Occipital lobe (tissue), 2 donors: Measurements from ENCODE around the gene LRRC28. TPM values are rescaled to one million over a fixed set of nuclear protein-coding genes. Genes with fewer than 3 reads are reported as not detected.

ENCODE experiments used
- DNase-seq: peaks from one replicate; lab custom pipeline; 2025; lab: John Stamatoyannopoulos, UW
- total RNA-seq: library from RNA; depleted of rRNA; stranded (reverse); fragments of >200 nt; gene quantifications from one replicate; pipeline ENCODE4 v1.2.3, GENCODE V29; 2014

Gene LRRC28
- total RNA-seq, 1 donor from 2014 or later: 40.2 TPM

DNA sequence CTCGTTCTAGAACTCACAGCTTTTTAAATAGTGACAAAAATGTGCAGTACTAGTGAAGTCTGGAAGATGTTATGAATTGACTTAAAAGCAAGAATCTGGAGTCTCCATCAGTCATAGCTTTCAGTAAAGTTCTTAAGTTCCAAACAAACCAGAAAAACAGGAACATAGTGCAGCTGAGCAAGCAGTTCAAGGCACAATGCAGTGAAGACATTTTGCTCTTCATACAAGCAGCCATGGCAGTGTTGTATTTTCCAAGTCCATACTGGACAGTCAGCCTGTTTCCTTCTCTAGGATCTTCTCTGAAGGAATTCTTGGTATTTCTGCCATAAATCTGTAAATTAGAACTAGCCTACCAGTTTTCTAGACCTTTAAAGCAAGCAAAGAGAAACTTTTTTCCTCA, 90.5 kb downstream of the LRRC28 start:
- DNase-seq: no peak

DNA sequence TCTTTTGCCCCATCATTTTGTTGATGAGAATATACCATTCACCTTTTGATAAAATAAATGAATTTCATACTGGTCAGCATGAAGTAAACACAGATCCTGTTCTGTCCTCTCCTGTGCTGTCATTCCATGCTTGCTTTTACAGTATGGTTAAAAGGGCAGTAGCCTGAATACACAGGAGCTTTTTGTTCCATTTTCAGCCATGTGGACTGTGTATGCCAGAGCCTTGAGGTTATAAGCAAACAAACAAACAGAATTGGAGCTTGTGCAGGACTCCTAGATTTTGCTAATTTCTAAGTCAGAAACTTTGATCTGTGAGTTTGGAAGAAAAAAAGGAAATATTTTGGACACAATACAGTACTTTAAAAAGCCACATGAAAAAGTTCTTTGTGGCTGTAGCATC, 91.9 kb downstream of the LRRC28 start:
- DNase-seq: no peak

DNA sequence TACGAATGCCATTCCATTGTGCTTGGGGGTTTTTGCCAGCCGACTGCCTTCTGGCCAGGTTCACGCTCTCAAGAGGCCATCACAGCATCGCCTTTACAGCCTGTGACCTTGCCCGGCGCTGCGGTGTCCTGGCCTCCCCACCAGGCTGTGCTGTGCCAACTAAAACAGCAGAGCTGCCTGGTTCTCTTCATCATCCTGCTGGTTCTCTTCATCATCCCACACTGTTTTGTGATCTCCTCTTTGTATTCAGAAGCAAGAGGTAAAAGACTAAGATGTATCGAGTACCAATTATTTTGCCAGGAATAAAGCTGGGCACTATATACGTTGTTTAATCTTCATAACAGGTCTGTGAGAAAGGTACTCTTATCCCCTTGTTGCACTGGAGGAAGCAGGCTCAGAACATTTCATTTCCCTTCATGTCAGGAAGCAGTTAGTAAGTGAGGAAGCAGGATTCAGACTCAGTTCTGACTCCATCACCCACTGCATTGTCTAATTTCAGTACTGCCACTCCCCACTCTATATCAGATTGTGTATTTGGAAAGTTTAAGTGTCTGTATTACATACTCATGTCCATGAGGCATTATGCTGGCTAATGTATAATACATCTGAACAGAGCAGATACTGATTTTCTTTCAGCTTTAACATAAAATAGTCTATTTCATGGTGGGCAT, 92.7 kb downstream of the LRRC28 start:
- DNase-seq: no peak

DNA sequence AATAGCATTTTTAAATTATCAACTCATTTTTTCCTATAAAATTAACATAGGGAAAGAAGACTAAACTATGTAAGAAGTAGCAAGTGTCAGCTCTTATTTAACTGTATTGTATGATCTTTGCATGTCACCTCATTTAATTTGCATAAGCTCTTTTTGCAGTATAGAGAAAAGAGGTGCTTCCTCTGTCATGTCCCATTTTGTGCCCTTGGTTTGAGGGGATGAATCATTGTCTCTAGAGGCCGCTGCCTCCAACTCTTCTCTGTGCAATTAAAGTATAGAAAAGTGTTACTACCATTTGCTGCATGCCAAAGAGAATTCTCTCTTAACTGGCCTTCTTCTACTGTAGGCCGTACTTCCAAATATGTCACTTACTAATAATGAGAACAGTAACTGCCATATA, 93.4 kb downstream of the LRRC28 start:
- DNase-seq: no peak

DNA sequence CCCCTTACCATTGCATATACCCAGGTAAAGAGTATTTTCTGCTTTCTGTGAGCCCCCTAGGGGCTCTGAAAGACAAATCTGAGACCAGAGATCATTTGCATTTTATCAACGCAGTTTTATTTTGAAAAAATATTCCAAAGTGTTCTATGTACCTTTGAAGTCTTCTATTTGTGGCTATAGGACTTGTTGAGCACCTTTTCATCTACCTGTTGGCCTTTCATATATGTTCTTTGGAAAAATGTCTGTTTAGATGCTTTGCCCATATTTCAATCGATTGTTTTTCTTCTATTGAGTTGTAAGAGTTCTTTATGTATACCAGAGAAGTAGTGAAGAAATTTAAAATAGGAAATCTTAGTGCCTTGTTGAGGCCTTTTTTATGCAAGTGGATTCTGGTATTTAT, 94.0 kb downstream of the LRRC28 start:
- no peak for DNase-seq

DNA sequence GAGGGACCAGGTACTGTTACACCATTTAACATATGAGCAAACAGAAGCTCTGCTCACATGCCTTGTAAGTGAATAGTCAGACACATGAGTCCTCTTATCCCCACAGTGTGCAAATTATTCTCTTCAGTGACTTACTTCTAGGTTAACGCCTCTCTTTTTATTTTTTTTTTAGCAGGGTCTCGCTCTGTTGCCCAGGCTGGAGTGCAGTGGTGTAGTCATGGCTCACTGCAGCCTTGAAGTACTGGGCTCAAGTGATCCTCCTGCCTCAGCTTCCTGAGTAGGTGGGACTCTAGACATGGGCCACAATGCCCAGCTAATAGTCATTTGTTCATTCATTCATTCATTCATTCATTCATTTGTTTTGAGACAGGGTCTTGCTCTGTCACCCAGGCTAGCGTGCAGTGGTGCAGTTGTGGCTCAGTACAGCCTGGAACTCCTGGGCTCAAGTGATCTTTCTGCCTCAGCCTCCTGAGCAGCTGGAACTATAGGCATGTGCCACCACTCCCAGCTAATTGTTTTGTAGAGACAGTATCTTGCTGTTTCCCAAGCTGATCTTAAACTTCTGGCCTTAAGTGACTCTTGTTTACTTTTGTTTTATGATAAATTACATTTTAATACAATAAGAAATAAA, 94.7 kb downstream of the LRRC28 start:
- no peak for DNase-seq

DNA sequence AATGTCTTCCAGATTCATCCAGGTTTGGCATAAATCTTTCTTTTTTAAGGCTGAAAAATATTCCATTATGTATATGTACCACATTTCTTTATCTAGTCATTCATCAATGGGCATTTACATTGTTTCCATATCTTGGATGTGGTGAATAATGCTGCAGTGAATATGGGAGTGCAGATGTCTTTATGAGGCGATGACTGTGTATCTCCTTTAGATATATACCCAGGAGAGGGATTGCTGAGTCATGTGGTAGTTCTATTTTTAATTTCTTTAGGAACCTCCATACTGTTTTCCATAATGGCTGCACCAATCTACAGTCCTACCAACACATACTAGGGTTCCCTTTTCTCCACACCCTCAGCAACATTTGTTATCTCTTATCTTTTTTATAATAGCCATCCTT, 96.3 kb downstream of the LRRC28 start:
- DNase-seq: no peak

DNA sequence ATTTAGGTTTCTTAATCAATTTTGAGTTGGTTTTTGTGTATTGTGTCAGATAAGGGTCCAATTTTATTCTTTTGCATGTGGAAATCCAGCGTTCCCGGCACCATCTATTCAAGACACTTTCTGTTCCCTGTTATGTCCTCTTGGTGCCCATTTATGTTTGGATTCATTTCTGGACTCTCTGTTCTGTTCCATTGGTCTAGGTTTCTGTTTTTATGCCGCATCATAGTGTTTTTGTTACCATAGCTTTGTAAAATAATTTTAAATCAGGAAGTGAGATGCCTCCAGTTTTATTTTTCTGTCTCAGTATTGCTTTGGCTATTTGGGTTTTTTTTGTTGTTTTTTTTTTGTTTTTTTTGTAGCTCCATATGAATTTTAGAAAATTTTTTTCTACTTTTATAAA, 97.1 kb downstream of the LRRC28 start:
- no peak for DNase-seq

DNA sequence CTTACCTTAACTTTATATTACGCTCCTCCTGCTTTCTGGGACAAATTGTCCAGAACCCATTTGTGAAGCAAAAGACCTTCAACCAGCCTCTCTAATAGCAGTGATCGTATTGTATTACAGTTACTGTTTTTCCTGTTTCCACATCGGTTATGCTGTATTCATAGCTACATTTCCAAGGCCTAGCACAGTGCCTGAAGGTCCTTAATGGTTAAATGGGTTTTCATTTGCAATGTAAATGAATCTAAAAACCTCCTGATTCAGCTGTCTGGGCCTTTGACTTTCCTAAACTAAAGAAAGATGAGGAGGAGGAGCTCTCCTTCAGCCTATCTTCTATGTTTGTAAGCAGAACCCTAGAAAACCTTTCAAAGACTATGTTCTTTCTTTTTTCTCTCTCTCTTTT, 99.1 kb downstream of the LRRC28 start:
- no peak for DNase-seq

DNA sequence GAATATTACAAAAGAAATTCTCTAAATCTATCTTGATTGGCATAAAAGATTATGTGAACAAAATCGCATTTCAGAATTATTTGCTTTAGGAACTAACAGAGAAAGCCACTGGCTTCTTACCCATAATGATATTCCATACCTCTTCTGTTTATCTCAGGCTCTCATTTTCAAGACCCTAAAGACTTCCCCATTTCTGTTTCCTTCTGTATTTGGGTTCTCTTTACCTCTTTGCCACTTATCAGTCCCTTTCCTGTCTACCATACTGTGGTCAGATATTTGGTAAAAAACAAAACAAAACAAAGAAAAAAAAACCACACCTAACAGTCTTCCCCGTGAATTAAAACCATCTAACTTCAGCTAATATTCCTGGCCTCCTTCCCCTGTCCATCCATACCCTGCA, 108.5 kb downstream of the LRRC28 start:
- DNase-seq: no peak

DNA sequence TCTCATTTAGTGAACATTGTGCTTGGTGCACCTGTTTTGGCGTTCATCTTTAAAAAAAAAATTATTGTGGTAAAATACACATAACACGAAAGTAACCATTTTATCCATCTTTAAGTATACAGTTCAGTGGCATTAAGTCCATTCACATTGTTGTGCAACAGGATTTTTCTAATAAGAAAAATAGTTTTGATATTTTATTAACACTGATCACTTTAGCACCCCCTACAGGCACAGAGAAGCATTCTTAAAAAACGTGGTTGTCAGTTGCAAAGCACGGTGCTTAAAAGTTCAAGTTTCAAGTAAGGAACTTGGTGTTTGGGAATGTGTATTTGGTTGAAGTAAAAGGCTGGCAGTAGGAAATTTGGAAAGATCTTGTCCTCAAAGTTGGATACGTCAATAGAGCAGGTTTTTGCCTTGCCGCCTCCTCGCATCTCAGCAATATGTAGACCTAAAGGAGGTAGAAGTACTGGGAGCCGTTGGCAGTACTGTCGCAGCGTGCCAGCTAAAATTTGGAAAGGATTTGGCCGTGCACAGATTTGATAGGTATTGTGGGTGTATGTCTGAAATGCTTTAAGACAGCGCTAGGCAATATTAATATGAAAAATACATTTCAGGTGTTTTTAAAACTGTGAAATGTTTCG, 110.4 kb downstream of the LRRC28 start:
- DNase-seq: no peak

DNA sequence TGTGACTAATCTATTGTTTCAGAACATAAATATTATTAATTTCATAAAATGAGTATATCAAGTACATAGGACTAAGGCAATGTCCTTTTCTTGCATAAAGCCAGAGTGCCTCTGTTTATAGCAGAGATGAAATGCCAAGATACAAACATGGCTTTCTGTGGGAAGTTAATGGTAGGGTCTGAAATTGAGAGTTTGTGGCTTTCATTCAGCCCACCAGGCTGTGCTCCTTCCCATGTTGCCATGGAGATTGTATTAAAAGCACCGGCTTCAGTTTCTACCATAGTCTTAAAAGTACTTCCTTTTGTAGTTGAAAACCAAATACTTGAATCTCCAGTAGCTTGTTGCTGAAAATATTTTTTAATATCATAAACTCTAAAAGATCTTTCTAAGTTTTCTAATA, 114.0 kb downstream of the LRRC28 start:
- no peak for DNase-seq

DNA sequence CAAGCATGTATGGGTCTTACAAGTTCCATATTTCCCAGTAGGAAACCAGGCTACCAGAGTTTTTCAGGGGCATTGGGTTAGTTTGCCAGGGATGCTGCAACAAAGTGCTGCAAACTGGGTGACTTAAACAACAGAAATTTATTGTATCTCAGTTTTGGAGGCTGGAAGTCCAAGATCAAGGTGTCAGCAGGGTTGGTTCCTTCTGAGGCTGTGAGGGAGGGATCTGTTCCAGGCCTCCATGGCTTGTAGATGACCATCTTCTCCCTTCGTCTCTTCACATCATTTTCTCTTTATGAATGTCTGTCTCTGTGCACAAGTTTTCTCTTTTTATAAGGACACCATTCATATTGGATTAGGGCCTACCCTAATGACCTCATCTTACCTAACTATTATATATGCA, 114.7 kb downstream of the LRRC28 start:
- no peak for DNase-seq

DNA sequence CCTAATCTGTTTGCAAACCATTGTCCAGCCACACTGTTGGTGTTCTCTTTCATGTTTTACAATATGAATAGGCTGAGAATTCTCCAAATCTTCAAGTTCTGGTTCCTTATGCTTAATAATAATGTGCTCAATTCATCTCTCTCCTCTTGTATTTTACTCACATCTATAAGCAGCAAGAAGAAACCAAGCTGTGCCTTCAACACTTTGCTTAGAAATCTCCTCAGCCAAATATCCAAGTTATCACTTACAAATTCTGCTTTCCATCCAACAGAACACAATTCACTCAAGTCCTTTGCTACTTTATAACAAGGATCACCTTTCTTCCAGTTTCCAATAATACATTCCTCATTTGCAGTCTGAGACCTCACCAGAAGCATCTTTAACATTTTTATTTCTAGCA, 117.5 kb downstream of the LRRC28 start:
- no peak for DNase-seq

DNA sequence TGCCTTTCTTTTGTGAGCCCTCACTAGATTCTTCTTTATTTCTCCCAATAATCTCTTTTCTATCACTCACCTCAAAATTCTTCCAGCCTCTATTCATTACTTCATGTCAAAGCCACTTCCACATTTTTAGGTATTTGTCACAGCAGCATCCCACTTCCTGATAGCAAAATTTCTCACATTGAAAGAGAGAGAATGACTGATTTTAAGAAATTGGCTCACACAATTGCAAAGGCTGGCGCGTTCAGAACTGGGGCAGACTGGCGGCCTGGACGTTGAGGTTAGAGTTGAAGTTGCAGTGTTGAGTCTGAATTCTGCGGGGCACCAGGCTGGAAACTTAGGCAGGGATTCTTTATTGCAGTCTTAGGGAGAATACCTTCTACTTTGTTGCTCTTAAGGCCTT, 117.9 kb downstream of the LRRC28 start:
- no peak for DNase-seq

DNA sequence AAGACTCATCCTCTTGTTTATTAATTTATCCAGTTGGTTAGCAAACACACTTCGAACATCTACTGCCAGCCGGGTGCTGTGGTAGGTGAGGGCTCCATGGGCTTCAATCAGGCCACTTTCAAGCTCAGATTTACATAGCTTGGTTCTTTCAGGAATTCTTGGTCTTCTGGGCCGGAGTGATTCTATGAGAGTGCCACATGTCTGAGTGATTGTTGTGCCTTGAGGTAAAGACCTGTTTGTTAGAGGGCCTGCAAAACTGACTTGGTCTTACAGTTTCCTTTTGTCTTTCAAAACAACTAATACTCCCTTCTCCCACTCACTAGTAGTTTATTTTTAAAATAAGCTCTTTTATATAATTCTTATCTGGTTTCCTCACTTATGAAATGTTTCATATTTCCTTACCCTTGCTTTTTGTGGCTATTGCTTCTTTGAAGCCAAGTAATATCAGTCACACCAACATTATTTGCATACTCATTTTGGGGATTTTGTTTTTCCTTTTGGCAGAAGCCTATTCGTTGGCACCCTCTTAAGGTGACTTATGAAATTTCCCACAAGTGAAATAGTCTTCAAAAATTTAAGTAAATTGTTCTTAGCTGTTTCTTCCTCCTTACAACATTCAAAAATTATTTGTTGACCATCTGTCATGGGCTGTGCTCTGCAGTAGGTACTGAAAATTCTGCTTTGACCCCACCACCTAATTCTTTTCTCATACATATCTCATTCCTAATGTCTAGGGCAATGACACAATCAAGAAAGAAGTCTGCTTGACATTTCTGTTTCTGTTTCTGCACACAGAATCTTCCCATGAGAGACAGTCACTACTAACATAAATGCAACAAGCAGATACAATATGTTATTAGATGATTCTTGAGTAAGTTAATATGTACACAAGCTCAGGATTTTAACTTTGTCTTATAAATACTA, 120.2 kb downstream of the LRRC28 start:
- no peak for DNase-seq

DNA sequence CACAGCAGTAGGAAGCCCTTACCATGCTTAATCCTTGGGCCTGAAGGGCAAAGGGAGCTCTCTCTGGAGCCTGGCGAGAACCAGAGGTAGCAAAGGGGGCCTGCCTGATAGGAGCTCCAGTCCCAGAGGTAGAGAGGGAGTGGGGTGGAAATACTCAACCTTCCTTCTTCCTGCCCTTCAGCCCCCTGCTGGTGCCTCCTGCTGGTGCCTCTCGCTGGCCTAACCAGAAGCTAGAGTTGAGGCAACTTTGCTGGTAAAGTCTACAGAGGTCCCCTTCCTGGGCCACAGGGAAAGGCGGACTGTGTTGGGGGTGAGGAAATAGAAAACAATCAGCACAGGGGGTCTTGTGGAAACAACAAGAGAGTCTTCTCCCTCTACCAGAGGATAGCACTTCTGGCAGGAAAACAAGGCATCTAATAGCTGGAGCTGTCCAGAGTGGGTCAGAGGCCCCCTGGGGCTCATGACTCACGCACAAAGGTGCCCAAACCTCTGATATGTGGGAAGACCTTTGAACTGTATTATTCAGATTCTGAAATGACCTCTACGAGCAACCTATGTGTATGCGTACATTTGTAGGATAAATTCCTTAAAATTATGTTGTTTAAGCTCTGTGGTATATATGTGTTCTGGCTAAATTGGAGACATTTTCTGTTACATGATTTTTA, 133.9 kb downstream of the LRRC28 start:
- no peak for DNase-seq

DNA sequence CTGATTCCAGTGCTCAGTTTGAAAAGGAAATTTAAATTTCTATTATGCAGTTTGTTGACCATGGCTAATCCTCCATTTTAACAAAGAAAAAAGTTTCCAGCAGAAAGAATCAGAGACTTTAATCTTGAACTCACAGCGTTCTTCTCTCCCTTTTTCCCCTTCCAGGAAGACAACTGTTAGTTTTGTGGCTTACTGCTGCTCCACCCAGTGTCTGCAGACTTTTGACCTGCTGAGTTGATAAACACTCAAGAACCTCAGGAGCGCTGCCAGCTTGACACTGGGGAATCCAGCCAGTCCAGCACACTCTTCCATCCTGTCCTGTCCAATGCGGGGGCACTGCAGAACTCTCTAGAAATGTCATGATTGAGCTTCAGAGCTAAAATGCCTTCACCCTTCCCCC, 134.6 kb downstream of the LRRC28 start:
- no peak for DNase-seq

DNA sequence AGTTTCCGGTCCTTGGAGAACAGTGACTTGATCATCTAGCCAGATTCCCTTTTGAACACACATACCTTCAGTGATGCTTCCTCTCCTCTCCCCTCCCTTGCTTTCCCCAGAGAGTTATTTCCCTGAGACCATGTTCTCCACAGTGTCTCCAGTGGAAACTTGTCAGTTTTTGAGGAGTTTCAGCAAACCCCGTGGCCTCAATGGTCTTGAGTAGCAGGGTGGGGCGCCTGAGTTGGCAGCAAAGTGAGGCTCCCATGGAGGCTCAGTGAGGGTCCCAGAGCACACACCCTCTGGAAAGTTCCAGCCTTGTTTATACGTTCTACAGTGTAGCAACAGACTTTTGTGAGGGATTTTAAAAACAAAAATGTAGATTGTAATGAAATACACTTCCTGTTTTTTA, 135.1 kb downstream of the LRRC28 start:
- no peak for DNase-seq

DNA sequence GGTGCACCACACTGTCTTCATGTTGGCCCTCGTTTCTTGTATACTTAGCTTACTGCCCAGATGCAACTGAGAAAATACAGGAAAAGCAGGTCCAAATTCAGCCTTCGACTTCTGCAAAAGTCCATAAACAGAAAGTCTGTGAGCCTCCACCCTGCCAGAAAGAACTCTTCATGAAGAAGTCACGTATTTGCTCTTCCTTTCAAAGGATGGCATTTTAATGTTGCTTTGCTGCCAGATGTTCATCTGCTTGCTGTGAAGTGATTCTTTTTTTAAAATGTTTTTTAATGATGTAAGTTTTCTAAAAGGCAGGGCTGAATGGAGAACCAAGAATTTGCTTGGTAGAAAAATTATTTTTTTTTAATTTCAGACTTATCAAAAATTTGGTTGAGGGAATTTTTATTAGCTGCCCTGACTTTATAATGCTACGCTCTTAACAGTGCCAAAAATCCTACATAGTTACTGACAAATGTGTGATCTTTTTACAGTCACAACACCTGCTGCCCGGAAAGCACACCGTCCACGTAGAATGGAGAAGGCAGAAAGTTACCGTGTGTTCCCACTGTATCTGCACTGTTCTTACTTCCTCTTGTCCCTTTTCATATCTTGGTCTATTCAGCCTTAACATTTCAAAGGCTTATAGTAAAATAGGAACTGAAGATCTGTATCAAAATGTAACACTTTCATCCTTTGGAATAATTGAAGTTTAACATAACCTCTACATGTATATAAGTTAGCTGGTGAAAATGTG, 136.3 kb downstream of the LRRC28 start:
- DNase-seq: no peak

DNA sequence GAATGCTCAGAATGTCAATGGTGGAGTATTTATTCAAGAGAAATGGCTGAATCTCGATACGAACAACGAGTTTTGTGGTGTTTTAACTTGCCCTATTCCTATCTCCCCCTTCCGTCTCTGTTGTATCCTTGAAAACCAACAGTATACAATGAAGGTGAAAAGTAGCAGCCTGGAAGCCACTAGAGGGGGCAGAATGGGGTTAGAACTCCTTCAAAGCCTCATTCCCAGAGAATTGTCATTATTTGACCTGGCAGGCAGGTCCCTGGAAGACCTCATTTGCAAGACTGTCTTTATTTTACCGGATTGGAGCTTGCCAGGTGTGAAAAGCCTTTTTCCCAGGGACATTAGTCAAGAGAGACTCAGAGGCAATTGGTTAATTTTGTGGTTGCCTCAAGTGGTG, 139.4 kb downstream of the LRRC28 start:
- DNase-seq: no peak
